NCI-H526 (cell line): ENCODE results near the gene COL8A2.

Experiments used
- DNase-seq, 2 experiments: peaks; one replicate each; lab custom pipeline; 2025; lab: John Stamatoyannopoulos, UW

The COL8A2 gene

GRCh38 chr1:36091141-36091540 lies 33.9 kb downstream of the COL8A2 start:
- no peak for DNase-seq

GRCh38 chr1:36089393-36090121 lies 35.5 kb downstream of the COL8A2 start:
- no peak for DNase-seq

GRCh38 chr1:36088577-36089392 lies 36.2 kb downstream of the COL8A2 start, which contains the start of gene ADPRS:
ADPRS (plus strand) TSS chr1:36088892; CDS start chr1:36088905, 13 bp downstream.
- peak; percentile 84 to 98 for DNase-seq

GRCh38 chr1:36088265-36088576 lies 36.8 kb downstream of the COL8A2 start:
- DNase-seq, result no peak

- DNase-seq, result no peak
These were observed 37.5 kb downstream of the COL8A2 start for GRCh38 chr1:36087233-36088123.

- no peak for DNase-seq
These were observed 38.3 kb downstream of the COL8A2 start for GRCh38 chr1:36086529-36087232.

- no peak for DNase-seq
These were observed 39.1 kb downstream of the COL8A2 start for GRCh38 chr1:36085686-36086526.

- DNase-seq, result no peak
These were observed 39.9 kb downstream of the COL8A2 start for GRCh38 chr1:36085126-36085525.

- DNase-seq, result peak; percentile 75 to 76
These were observed 40.4 kb downstream of the COL8A2 start for GRCh38 chr1:36084497-36085115.

- peak; percentile 79 to 95 for DNase-seq
These were observed 41.2 kb downstream of the COL8A2 start, which contains the start of gene TEKT2 for GRCh38 chr1:36083635-36084496. TEKT2 (plus strand) TSS chr1:36084094; CDS start chr1:36084922, 828 bp downstream.

- DNase-seq, result no peak
These were observed 41.8 kb downstream of the COL8A2 start for GRCh38 chr1:36083219-36083618.

- no peak for DNase-seq
These were observed 43.0 kb downstream of the COL8A2 start for GRCh38 chr1:36081926-36082485.

GRCh38 chr1:36080801-36081200 lies 44.2 kb downstream of the COL8A2 start:
- DNase-seq, result no peak

GRCh38 chr1:36080236-36080635 lies 44.8 kb downstream of the COL8A2 start:
- DNase-seq, result no peak

- DNase-seq, result no peak
These were observed 47.9 kb downstream of the COL8A2 start for GRCh38 chr1:36076979-36077573.

GRCh38 chr1:36070349-36070748 lies 54.7 kb downstream of the COL8A2 start:
- peak; percentile 26 to 54 for DNase-seq

GRCh38 chr1:36068866-36069265 lies 56.2 kb downstream of the COL8A2 start:
- DNase-seq, result no peak

GRCh38 chr1:36067871-36068270 lies 57.2 kb downstream of the COL8A2 start:
- DNase-seq, result no peak
